SK-N-MC (cell line): ENCODE measurements around the gene LRRC38.

Experiments used
- DNase-seq: peaks from one replicate; pipeline ENCODE4 v3.0.0-alpha.2; 2011; ENCODE audit warnings: low read depth, low spot score
- H3K27ac ChIP-seq: fragments of 200-600 bp; sonication (generic); 2 replicates; pipeline ENCODE4 v1.5.1; 2016; ENCODE audit warnings: mixed run types
- H3K36me3 ChIP-seq: fragments of 200-600 bp; sonication (generic); 2 replicates; pipeline ENCODE4 v1.6.1; 2017; ENCODE audit warnings: antibody characterized with exemption, low read length, mixed read lengths; ENCODE audit not compliant: insufficient read depth
- H3K4me3 ChIP-seq: fragments of 200-600 bp; sonication (generic); 2 replicates; pipeline ENCODE4 v1.5.1; 2016
- H3K9ac ChIP-seq: fragments of 200-600 bp; sonication (generic); 2 replicates; pipeline ENCODE4 v1.8.0; 2017; ENCODE audit warnings: mixed run types, mixed read lengths; ENCODE audit not compliant: insufficient read length
- H3K9me3 ChIP-seq: fragments of 200-600 bp; sonication (generic); 2 replicates; pipeline ENCODE4 v1.6.1; 2017; ENCODE audit warnings: low read depth, mild to moderate bottlenecking, antibody characterized with exemption, low read length, moderate library complexity, mixed read lengths
- EZH2 ChIP-seq: fragments of 200-600 bp; sonication (generic); IDR thresholded peaks from one replicate; pipeline ENCODE4 v1.6.1; 2017; ENCODE audit warnings: antibody characterized with exemption
- FOXP2 ChIP-seq: optimal IDR thresholded peaks from 2 replicates; pipeline ENCODE3; 2011; ENCODE audit warnings: mild to moderate bottlenecking, moderate library complexity; ENCODE audit not compliant: insufficient read depth; ENCODE audit errors: extremely low read length, control extremely low read depth
- POLR2AphosphoS5 ChIP-seq: IDR thresholded peaks from 2 replicates; pipeline ENCODE4 v1.6.1; 2012; ENCODE audit warnings: mild to moderate bottlenecking, low read depth, low read length, borderline replicate concordance

The LRRC38 gene

GRCh38 chr1:13487957-13488356, 25.8 kb downstream of the LRRC38 start:
- Histone ChIP-seq H3K9ac (no peak overlapping the region), H3K27ac (no peak overlapping the region)
- DNase-seq = no peak

GRCh38 chr1:13487143-13487868, 26.5 kb downstream of the LRRC38 start:
- Histone ChIP-seq H3K9ac (no peak overlapping the region), H3K9me3 (no peaks in the 10 kb centered on the region), H3K27ac (no peak overlapping the region), H3K36me3 (no peaks in the 10 kb centered on the region), H3K4me3 (no peak overlapping the region)
- no peak for TF ChIP-seq FOXP2
- no peak for TF ChIP-seq EZH2
- TF ChIP-seq POLR2AphosphoS5 = no peak
- DNase-seq = no peak

More at GRCh38 chr1:13487957-13488356, 25.8 kb downstream of the LRRC38 start:
- no peaks in the 10 kb centered on the region for H3K9me3 ChIP-seq
- no peaks in the 10 kb centered on the region for H3K36me3 ChIP-seq
- no peak overlapping the region for H3K4me3 ChIP-seq
- TF ChIP-seq POLR2AphosphoS5 (no peak), FOXP2 (no peak), EZH2 (no peak)

- no peak overlapping the region for H3K9ac ChIP-seq
- H3K4me3 ChIP-seq = no peak overlapping the region
- H3K9me3 ChIP-seq = no peaks in the 10 kb centered on the region
- no peak overlapping the region for H3K27ac ChIP-seq
- no peak for DNase-seq
- TF ChIP-seq POLR2AphosphoS5 (no peak), FOXP2 (no peak), EZH2 (no peak)
- no peaks in the 10 kb centered on the region for H3K36me3 ChIP-seq
Measured at GRCh38 chr1:13483946-13484345, 29.9 kb downstream of the LRRC38 start.

- DNase-seq = no peak
- Histone ChIP-seq H3K36me3 (no peaks in the 10 kb centered on the region), H3K9me3 (no peaks in the 10 kb centered on the region), H3K4me3 (no peak overlapping the region), H3K27ac (no peak overlapping the region), H3K9ac (no peak overlapping the region)
- TF ChIP-seq FOXP2 = no peak
- TF ChIP-seq EZH2 = no peak
- TF ChIP-seq POLR2AphosphoS5 = no peak
Measured at GRCh38 chr1:13482600-13482999, 31.2 kb downstream of the LRRC38 start.

- H3K9ac ChIP-seq = no peak overlapping the region
Measured at GRCh38 chr1:13479171-13479856, 34.5 kb downstream of the LRRC38 start.

GRCh38 chr1:13478692-13479091, 35.1 kb downstream of the LRRC38 start:
- Histone ChIP-seq H3K27ac (no peak overlapping the region), H3K9ac (no peak overlapping the region), H3K9me3 (no peaks in the 10 kb centered on the region), H3K36me3 (no peaks in the 10 kb centered on the region), H3K4me3 (no peak overlapping the region)
- no peak for DNase-seq
- TF ChIP-seq FOXP2 (no peak), POLR2AphosphoS5 (no peak), EZH2 (no peak)

More at GRCh38 chr1:13479171-13479856, 34.5 kb downstream of the LRRC38 start:
- TF ChIP-seq POLR2AphosphoS5 (no peak), FOXP2 (no peak), EZH2 (no peak)
- Histone ChIP-seq H3K4me3 (no peak overlapping the region), H3K27ac (no peak overlapping the region), H3K36me3 (no peaks in the 10 kb centered on the region), H3K9me3 (no peaks in the 10 kb centered on the region)
- no peak for DNase-seq

- Histone ChIP-seq H3K9ac (no peak overlapping the region), H3K4me3 (no peak overlapping the region), H3K9me3 (no peaks in the 10 kb centered on the region), H3K27ac (no peak overlapping the region), H3K36me3 (no peaks in the 10 kb centered on the region)
- no peak for TF ChIP-seq POLR2AphosphoS5
- no peak for TF ChIP-seq FOXP2
- no peak for TF ChIP-seq EZH2
- DNase-seq = no peak
Measured at GRCh38 chr1:13469343-13469742, 44.5 kb downstream of the LRRC38 start.

- no peak overlapping the region for H3K27ac ChIP-seq
- H3K9ac ChIP-seq = no peak overlapping the region
- no peaks in the 10 kb centered on the region for H3K36me3 ChIP-seq
- DNase-seq = no peak
- H3K4me3 ChIP-seq = no peak overlapping the region
- no peaks in the 10 kb centered on the region for H3K9me3 ChIP-seq
- TF ChIP-seq POLR2AphosphoS5 = no peak
- no peak for TF ChIP-seq EZH2
- TF ChIP-seq FOXP2 = no peak
Measured at GRCh38 chr1:13465515-13465914, 48.3 kb downstream of the LRRC38 start.

GRCh38 chr1:13462682-13463081, 51.1 kb downstream of the LRRC38 start:
- H3K4me3 ChIP-seq = no peak overlapping the region
- H3K36me3 ChIP-seq = no peaks in the 10 kb centered on the region
- H3K9me3 ChIP-seq = no peaks in the 10 kb centered on the region
- no peak overlapping the region for H3K27ac ChIP-seq
- no peak for DNase-seq
- TF ChIP-seq FOXP2 (no peak), EZH2 (no peak), POLR2AphosphoS5 (no peak)
- H3K9ac ChIP-seq = no peak overlapping the region
